Fibroblast of pulmonary artery (primary cell): ENCODE data around the gene WDR83.
A peak's percentile ranks its signal among the peaks of the same experiment; 100 is the strongest.

ENCODE experiments used
- DNase-seq: peaks from one replicate; pipeline ENCODE4 v3.0.0-alpha.2; 2010; ENCODE audit warnings: low read depth
- H3K4me3 ChIP-seq: replicated peaks from 2 replicates; pipeline ENCODE4 v1.5.1; 2011; ENCODE audit warnings: low read depth, mild to moderate bottlenecking, control low read depth, low read length, moderate library complexity
- TF ChIP-seq, protein P1 (sequence below): IDR thresholded peaks from 2 replicates; pipeline ENCODE4 v1.5.1; 2011; ENCODE audit warnings: mild to moderate bottlenecking, control low read depth, low read length, inconsistent platforms; ENCODE audit errors: missing control alignments

WDR83 gene

DNA sequence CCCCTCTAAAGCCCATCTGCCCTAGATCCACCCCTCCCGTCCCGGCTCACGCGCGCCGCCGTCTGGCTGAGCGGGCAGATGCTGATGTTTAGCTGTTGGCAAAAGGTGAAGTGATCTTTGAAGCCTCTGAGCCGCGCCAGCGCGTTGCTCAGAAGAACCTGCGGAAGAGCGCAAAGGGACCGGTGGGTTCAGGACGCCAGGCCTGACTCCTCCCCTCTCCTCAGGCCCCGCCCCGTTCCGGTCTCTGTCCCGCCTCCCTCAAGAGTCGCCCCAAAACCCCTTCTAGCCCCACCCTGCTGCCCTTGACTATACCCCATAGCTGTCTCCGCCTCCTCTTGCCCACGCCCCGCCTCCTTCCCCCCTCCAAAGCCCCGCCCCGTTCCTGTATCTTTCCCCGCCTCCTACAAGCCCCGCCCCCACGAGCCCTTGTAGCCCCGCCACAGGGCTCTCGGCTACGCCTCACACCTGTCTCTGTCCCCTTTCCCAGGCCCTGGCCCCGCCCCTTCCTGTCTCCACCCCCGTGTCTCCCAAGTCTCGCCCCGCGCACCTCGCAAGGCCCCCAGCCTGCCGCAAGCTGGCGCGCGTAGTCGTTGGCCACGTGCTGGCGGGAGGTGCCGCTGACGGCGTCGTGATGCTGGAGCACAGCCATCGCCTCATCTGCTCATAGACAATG lies 9.6 kb upstream of the WDR83 start:
- no peak for DNase-seq
- H3K4me3 ChIP-seq, result no peak overlapping the region
- TF ChIP-seq, protein P1, sequence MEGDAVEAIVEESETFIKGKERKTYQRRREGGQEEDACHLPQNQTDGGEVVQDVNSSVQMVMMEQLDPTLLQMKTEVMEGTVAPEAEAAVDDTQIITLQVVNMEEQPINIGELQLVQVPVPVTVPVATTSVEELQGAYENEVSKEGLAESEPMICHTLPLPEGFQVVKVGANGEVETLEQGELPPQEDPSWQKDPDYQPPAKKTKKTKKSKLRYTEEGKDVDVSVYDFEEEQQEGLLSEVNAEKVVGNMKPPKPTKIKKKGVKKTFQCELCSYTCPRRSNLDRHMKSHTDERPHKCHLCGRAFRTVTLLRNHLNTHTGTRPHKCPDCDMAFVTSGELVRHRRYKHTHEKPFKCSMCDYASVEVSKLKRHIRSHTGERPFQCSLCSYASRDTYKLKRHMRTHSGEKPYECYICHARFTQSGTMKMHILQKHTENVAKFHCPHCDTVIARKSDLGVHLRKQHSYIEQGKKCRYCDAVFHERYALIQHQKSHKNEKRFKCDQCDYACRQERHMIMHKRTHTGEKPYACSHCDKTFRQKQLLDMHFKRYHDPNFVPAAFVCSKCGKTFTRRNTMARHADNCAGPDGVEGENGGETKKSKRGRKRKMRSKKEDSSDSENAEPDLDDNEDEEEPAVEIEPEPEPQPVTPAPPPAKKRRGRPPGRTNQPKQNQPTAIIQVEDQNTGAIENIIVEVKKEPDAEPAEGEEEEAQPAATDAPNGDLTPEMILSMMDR, result no peak

DNA sequence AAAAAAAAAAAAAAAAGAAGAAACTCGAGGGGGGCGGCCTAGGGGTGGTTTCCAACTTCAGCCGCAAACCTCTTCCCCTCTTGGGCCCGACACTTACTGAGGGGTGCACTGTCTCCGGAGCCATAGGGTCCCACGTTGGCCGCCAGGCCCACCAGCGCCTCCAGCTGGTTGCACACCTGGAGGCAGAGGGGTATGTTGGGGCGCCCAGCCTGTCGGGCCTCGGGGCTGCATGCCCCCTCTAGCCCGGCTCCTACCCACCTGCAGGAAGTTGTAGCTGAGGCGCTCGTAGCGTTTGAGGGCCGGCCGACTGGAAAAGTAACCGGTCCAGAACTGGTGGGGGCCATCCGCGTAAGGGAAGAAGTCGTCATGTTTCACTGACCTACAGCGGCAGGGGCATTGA lies 8.6 kb upstream of the WDR83 start:
- no peak overlapping the region for H3K4me3 ChIP-seq
- TF ChIP-seq, protein P1, result no peak
- no peak for DNase-seq

DNA sequence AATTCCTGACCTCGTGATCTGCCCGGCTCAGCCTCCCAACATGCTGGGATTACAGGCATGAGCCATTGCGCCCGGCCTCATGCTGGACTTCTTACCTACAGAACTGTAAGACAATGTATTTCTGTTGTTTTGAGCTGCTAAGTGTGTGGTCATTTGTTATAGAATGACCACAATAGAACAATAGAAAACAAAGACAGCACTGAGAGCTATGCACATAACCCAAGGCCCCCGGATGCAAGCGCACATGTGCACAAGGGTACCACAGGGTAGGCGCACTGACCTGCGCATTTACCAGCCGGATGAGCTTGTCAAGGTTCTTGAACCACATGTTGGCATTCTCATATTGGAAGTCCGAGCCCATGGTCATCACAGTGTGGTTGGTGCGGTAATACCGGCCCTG lies 5.6 kb upstream of the WDR83 start:
- TF ChIP-seq, protein P1, result no peak
- no peak for DNase-seq
- H3K4me3 ChIP-seq, result no peak overlapping the region

DNA sequence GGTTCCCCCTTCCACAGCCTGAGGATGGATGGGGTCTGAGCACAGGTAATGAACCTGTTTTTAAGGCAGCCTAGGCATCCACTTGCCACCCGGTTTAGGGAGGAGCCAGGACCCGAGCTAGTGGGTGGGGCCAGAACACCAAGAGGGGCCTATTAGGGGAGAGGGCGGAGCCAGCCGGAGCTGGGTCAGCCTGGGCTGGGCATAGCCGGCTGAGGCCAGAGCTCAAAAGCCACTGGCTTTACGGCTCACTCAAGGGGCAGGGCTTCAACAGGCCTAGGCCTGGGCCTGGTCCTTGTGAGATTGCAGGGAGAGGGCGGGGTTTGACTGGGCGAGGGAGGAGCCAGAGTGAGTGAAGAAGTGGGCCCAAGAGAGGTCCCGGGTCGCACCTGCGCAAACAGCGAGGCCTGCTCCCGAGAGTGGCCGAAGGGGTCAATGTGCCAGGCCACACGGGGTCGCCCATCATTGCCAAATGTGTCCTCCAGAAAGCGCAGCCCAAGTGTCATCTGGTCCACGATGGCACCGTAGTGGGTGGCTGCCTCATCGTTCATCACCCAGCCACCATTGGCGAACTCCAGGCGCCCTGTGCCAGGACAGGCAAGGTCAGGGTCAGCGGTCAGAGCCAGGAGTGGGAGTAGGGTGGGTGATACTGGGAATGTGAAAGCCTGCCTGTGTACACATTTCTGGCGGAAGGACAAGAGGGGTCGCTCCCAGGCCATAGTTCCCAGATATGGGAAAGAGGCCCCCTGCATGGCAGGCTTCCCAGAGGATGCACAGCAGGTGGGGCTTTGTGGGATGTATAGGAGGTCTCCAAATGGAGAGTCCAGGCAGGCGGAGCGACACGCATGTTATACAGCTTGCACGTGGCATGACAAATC lies 2.0 kb upstream of the WDR83 start:
- no peak for DNase-seq
- TF ChIP-seq, protein P1, result no peak
- no peak overlapping the region for H3K4me3 ChIP-seq

DNA sequence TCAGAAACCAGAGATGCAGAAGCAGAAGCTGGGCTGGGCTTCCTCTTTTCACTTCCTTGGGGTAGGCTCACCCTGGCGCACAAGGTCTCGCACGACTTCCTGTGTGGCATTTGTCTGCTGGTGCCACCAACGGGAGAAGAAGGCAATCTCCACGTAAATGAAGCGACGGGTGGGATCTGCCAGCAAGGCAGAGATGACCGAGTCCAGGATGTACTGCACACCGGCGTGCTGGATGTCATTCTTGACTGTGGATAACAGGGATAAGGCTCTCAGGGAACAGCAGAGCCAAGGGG lies 1.4 kb upstream of the WDR83 start:
- DNase-seq, result no peak
- no peak overlapping the region for H3K4me3 ChIP-seq
- TF ChIP-seq, protein P1, result no peak

DNA sequence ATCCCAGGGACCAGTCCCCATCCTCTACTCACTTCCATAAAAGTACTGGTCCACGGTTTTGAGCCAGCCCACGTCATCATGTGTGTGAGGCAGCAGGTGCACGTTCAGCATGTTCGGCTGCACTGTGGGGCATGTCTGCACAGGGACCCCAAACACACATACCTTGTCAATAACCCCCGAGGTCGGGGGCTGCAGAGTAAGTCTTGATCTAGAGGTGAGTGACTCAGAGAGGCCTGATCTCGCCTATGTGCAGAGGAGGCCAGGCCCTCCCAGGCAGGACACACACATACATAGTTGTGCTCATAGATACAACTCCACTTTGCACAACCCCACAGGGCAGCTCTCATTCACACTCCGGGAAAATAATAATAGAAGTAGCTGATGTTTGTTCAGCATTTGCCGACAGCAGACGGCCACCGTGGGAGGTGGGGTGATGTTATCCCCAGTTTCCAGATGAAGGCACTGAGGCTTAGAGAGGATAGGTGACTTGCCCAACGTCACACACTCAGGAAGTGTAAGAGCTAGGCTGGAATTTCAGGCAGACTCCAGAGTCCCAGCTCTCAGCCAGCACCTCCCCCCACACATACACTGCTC lies 839 bp upstream of the WDR83 start:
- TF ChIP-seq, protein P1, result no peak
- H3K4me3 ChIP-seq, result peak overlapping the region; percentile 86
- DNase-seq, result peak; percentile 14
